22Rv1 (cell line): ENCODE data around the gene MBD6.

Source experiments
- ZFX ChIP-seq: fragments of 450-650 bp; IDR thresholded peaks from 2 replicates; pipeline ENCODE4 v1.6.1; 2017; ENCODE audit warnings: antibody characterized with exemption, borderline replicate concordance
- TF ChIP-seq, protein P1 (sequence below): fragments of 450-650 bp; IDR thresholded peaks from 2 replicates; pipeline ENCODE4 v1.5.1; 2017; ENCODE audit warnings: mild to moderate bottlenecking

DNA sequence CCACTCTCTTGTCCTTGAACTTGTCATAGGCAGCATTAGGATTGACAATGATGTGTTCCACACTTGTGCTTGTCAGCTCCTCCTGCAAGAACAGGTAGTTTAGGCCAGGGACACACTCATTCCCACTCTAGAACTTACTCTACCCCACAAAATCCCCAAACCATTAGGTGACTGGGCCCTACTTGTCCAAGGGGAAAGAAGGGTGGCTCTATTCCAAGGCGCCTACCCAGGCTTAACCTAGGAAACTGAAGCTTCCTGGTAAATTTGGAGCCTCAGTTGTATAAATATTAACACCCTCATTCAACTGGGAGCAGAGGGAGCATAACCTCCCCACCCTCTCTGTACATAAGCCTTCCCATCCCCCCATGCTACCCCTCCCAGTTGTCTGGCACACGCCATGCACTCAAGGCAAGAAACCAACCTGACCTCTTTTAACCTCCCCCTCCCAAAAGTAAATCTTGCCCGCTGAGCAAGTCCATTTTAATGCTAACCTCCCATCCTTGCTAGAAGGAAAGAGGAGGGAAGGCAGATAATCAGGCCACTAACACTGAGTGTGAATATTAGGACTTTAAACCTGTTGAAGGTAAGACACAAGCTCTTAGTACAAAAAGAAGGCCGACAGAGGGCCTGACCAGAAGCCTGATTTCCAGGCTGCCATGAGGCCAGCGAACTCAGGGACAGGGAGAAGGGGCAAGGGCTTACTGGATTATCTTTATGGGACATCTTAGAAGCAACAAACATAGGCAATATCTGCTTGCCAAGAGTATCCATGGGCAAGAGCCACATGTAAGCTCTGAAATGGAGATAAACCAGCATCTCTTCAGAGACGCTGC lies 13.4 kb downstream of the MBD6 start:
- TF ChIP-seq, protein P1, sequence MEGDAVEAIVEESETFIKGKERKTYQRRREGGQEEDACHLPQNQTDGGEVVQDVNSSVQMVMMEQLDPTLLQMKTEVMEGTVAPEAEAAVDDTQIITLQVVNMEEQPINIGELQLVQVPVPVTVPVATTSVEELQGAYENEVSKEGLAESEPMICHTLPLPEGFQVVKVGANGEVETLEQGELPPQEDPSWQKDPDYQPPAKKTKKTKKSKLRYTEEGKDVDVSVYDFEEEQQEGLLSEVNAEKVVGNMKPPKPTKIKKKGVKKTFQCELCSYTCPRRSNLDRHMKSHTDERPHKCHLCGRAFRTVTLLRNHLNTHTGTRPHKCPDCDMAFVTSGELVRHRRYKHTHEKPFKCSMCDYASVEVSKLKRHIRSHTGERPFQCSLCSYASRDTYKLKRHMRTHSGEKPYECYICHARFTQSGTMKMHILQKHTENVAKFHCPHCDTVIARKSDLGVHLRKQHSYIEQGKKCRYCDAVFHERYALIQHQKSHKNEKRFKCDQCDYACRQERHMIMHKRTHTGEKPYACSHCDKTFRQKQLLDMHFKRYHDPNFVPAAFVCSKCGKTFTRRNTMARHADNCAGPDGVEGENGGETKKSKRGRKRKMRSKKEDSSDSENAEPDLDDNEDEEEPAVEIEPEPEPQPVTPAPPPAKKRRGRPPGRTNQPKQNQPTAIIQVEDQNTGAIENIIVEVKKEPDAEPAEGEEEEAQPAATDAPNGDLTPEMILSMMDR: no peak
- no peak for TF ChIP-seq ZFX
